Measurements from ENCODE around the gene SMCO3. TPM values are rescaled to one million over a fixed set of nuclear protein-coding genes. Genes with fewer than 3 reads are reported as not detected.

The SMCO3 gene
- total RNA-seq, 2 donors from 2014 or later: 2.2 TPM; not detected in 1

GRCh38 chr12:14845350-14845750 lies 31.4 kb upstream of the SMCO3 start:
- peak overlapping the region; percentile 45 to 52 for H3K27ac ChIP-seq
- H3K27me3 ChIP-seq (replicated peaks; ENCODE audit: insufficient read depth): no peaks in the 10 kb centered on the region
- peak; percentile 40 for DNase-seq (ENCODE audit: low spot score)
- H3K4me1 ChIP-seq (replicated peaks): peaks cover 8% of the 10 kb centered on the region
- intact Hi-C loops (cut with DNase I): loop anchor here (1.0 to 10.0 kb wide), 5 partner anchors 47 to 429 kb away; partner anchors contain the start of gene RERG
- no peaks in the 10 kb centered on the region for H3K36me3 ChIP-seq
- TF ChIP-seq CTCF (IDR thresholded peaks at IDR 0.05) (peak; percentile 56 to 88 (median 78)), POLR2A (IDR thresholded peaks at IDR 0.05) (no peak), POLR2AphosphoS5 (IDR thresholded peaks at IDR 0.05) (peak; percentile 44)
- no peak overlapping the region for H3K4me3 ChIP-seq
- 10% methylated on average over 3 of the region's 3 CpGs for WGBS
- H3K9me3 ChIP-seq: no peaks in the 10 kb centered on the region

GRCh38 chr12:14844401-14844800 lies 30.4 kb upstream of the SMCO3 start:
- intact Hi-C loops (cut with DNase I): loop anchor here (10.0 kb wide), 2 partner anchors 310 to 430 kb away; no protein-coding TSS in a partner anchor
- Histone ChIP-seq H3K4me1 (replicated peaks) (peaks cover 8% of the 10 kb centered on the region), H3K27me3 (replicated peaks; ENCODE audit: insufficient read depth) (no peaks in the 10 kb centered on the region), H3K36me3 (no peaks in the 10 kb centered on the region), H3K4me3 (no peak overlapping the region), H3K9me3 (no peaks in the 10 kb centered on the region), H3K27ac (no peak overlapping the region)
- no peak for TF ChIP-seq CTCF (IDR thresholded peaks at IDR 0.05)
- TF ChIP-seq POLR2A (IDR thresholded peaks at IDR 0.05): no peak
- TF ChIP-seq POLR2AphosphoS5 (IDR thresholded peaks at IDR 0.05): no peak
- DNase-seq (ENCODE audit: low spot score): no peak

DNA sequence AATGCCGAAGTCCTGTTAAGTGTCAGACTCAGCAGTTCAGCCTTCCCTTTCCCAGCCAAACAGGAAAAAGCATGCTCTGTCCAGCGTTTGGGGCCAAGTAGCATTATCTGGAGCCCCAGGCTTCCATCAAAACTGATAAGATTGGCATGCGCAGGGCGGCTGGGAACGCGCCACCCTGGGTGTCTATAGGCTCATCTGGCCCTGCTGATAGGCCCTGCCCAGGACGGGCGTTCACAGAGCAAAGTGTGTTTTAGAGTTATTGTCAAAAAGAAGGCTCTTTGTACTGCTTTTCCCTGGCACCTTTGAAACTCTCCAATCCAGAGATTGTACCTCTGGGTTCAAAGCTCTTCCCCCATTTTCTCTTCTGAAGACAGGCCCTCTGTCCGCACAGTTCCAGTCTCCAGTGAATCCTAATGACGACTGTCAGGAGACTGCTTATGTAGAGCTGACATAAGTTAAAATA lies 29.5 kb upstream of the SMCO3 start, which contains the start of gene ART4:
ART4 (minus strand) TSS at position 102 of the 463 bp plus-strand sequence. CDS start 413 bp downstream, outside the sequence.
- Histone ChIP-seq H3K27ac (peak within 1 kb of the TSS; percentile 30 to 50), H3K36me3 (no peaks in the 10 kb centered on the region), H3K4me3 (no peak within 1 kb of the TSS), H3K9me3 (no peaks in the 10 kb centered on the region), H3K4me1 (replicated peaks) (peaks cover 8% of the 10 kb centered on the region), H3K27me3 (replicated peaks; ENCODE audit: insufficient read depth) (no peaks in the 10 kb centered on the region)
- no peak for DNase-seq (ENCODE audit: low spot score)
- intact Hi-C loops (cut with DNase I): loop anchor here (10.0 kb wide), 2 partner anchors 311 to 431 kb away; no protein-coding TSS in a partner anchor
- WGBS: 81% methylated on average over 10 of the region's 10 CpGs
- TF ChIP-seq POLR2A (IDR thresholded peaks at IDR 0.05) (no peak), POLR2AphosphoS5 (IDR thresholded peaks at IDR 0.05) (no peak), CTCF (IDR thresholded peaks at IDR 0.05) (no peak)

DNA sequence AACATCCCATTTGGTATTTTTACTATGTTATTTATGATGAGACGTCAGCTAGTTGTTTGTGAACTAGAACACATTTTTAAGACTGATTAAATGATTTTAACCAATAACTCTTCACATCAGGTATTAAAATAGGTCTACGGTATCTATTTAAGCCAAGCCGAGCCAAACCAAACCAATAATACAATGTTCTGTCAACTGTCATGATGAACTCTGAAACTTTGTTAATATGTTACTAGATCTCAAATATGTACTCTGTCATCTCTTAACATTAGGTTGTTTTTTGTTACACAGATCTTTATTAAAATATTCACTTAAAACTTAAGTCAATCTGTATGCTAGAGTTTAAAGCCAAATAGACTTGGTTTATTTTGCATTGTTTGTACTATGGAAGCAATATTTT lies 28.3 kb upstream of the SMCO3 start:
- intact Hi-C loops (cut with DNase I): loop anchor here (10.0 kb wide), 2 partner anchors 312 to 432 kb away; no protein-coding TSS in a partner anchor
- no peaks in the 10 kb centered on the region for H3K27me3 ChIP-seq (replicated peaks; ENCODE audit: insufficient read depth)
- peaks cover 8% of the 10 kb centered on the region for H3K4me1 ChIP-seq (replicated peaks)
- no peaks in the 10 kb centered on the region for H3K9me3 ChIP-seq
- no peak for DNase-seq (ENCODE audit: low spot score)
- H3K27ac ChIP-seq: peak overlapping the region; percentile 30 to 50
- H3K36me3 ChIP-seq: no peaks in the 10 kb centered on the region
- no peak overlapping the region for H3K4me3 ChIP-seq
- 34% methylated on average over 3 of the region's 3 CpGs for WGBS
- no peak for TF ChIP-seq POLR2A (IDR thresholded peaks at IDR 0.05)
- no peak for TF ChIP-seq POLR2AphosphoS5 (IDR thresholded peaks at IDR 0.05)

GRCh38 chr12:14841761-14842160 lies 27.8 kb upstream of the SMCO3 start:
- intact Hi-C loops (cut with DNase I): loop anchor here (10.0 kb wide), 2 partner anchors 313 to 433 kb away; no protein-coding TSS in a partner anchor
- no peaks in the 10 kb centered on the region for H3K9me3 ChIP-seq
- H3K4me1 ChIP-seq (replicated peaks): peaks cover 8% of the 10 kb centered on the region
- DNase-seq (ENCODE audit: low spot score): peak; percentile 78
- H3K36me3 ChIP-seq: no peaks in the 10 kb centered on the region
- 27% methylated on average over 3 of the region's 3 CpGs for WGBS
- H3K27me3 ChIP-seq (replicated peaks; ENCODE audit: insufficient read depth): no peaks in the 10 kb centered on the region
- H3K4me3 ChIP-seq: no peak overlapping the region
- no peak for TF ChIP-seq CTCF (IDR thresholded peaks at IDR 0.05)
- peak; percentile 73 for TF ChIP-seq POLR2AphosphoS5 (IDR thresholded peaks at IDR 0.05)
- peak overlapping the region; percentile 30 to 50 for H3K27ac ChIP-seq
